Measurements from ENCODE around the gene SWT1. TPM values are rescaled to one million over a fixed set of nuclear protein-coding genes. Genes with fewer than 3 reads are reported as not detected.

Gene SWT1
- total RNA-seq, 3 donors from 2014 or later: 5.4 to 7.7 (median 5.7) TPM

DNA sequence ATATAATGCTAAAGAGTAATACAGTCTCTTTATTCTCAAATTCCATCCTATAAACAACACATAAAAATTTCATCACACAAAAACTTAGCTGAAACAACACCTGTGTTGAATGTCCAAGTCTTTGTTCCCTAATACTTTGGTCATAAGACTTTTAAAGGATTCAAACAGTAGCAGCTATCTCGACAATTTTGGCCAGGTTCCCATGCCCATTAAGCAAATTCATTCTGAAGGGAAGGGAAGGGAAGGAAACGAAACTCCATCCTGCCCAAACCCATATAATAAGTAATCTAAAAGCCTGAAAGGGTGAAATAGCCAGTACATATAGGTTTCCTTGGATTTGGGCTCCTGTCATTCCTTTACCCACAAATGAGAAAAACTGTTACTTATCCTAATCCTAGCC lies 152.6 kb downstream of the SWT1 start:
- no peak for ATAC-seq
- TF ChIP-seq, protein P1, sequence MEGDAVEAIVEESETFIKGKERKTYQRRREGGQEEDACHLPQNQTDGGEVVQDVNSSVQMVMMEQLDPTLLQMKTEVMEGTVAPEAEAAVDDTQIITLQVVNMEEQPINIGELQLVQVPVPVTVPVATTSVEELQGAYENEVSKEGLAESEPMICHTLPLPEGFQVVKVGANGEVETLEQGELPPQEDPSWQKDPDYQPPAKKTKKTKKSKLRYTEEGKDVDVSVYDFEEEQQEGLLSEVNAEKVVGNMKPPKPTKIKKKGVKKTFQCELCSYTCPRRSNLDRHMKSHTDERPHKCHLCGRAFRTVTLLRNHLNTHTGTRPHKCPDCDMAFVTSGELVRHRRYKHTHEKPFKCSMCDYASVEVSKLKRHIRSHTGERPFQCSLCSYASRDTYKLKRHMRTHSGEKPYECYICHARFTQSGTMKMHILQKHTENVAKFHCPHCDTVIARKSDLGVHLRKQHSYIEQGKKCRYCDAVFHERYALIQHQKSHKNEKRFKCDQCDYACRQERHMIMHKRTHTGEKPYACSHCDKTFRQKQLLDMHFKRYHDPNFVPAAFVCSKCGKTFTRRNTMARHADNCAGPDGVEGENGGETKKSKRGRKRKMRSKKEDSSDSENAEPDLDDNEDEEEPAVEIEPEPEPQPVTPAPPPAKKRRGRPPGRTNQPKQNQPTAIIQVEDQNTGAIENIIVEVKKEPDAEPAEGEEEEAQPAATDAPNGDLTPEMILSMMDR (IDR thresholded peaks at IDR 0.05): no peak
- H3K4me1 ChIP-seq (ENCODE audit: low read depth): peaks cover 23% of the 10 kb centered on the region

DNA sequence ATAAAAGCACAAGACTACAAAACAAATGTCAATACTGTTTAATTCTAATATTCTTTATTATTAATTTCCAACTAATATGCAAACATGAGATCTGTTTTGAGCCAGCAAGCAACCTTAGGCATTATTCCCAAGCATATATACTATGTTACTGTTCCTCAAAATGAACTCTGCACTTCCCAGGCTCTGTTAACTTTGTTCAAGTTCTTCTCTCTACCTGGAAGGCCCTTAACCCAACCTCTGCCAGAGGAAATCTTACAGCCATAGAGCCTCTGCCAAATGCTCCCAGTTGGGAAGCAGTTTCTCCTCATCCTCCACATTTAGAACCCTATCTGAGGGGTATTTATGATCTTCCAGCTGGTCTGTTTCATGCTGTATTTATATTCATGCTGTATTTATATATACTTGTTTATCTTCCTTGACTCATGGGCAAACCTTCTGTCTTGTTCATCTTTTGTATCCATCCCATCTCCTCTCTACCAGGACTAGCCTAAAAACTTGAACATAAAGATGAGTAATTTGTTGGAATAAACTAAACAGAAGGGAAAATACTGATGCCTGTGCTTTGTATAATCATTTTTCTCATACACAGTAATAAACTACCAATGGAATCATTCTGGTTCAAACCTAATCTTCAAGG lies 154.7 kb downstream of the SWT1 start:
- Histone ChIP-seq H3K4me1 (ENCODE audit: low read depth) (peaks cover 23% of the 10 kb centered on the region), H3K4me3 (no peak overlapping the region), H3K9me3 (no peaks in the 10 kb centered on the region), H3K36me3 (ENCODE audit: low read depth) (no peaks in the 10 kb centered on the region)
- DNase-seq: no peak
- TF ChIP-seq, protein P1 (IDR thresholded peaks at IDR 0.05): no peak
- ATAC-seq: no peak
- intact Hi-C loops (cut with DNase I, micrococcal nuclease): loop anchor here in 1 of 2 donors (10.0 kb wide), 1 partner anchor 373 kb away; no protein-coding TSS in a partner anchor

More for the DNA sequence above, 152.6 kb downstream of the SWT1 start:
- intact Hi-C loops (cut with DNase I, micrococcal nuclease): no loop called here
- peaks cover 6% of the 10 kb centered on the region for H3K36me3 ChIP-seq (ENCODE audit: low read depth)
- peak in 1 of 3 donors; percentile 32 for DNase-seq
- no peaks in the 10 kb centered on the region for H3K9me3 ChIP-seq
- no peak overlapping the region for H3K4me3 ChIP-seq

DNA sequence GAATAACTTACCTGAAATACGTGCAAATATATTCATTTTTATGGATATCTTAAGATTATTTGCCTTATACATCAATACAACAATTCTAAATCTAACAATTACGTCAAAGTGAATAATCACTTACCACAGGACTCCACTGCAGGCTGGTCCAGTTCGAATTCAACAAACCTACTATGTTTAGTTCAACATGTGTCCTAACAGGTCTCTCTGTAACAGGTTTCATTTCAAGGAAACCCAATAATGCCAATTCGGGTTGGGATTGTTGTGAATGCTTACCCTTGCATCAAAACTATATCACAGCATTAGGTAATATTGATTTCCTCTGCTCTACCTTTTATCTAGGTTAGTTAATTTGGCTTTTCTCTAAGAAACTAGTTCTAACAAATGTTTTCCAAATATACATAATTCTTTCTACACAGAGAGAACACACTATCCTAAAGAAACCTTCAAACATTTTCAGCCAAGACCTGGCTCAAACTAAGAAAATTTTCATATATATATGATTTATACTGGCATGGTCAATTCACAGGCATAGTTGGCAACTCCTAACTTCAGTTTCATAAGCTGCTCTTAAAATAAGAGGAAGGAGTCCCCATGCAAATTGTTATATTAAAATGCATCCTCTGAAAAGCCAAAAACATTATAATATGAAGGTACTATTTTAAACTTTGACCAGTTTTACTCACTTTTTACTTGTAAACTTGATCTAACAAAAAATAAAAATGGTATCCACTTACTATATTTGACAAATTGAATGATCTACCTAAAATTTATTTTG lies 155.6 kb downstream of the SWT1 start:
- intact Hi-C loops (cut with DNase I, micrococcal nuclease): loop anchor here in 1 of 2 donors (10.0 kb wide), 1 partner anchor 372 kb away; no protein-coding TSS in a partner anchor
- Histone ChIP-seq H3K4me3 (no peak overlapping the region), H3K4me1 (ENCODE audit: low read depth) (peaks cover 23% of the 10 kb centered on the region), H3K36me3 (ENCODE audit: low read depth) (no peaks in the 10 kb centered on the region), H3K9me3 (no peaks in the 10 kb centered on the region)
- no peak for ATAC-seq
- TF ChIP-seq, protein P1 (IDR thresholded peaks at IDR 0.05): no peak
- DNase-seq: no peak

DNA sequence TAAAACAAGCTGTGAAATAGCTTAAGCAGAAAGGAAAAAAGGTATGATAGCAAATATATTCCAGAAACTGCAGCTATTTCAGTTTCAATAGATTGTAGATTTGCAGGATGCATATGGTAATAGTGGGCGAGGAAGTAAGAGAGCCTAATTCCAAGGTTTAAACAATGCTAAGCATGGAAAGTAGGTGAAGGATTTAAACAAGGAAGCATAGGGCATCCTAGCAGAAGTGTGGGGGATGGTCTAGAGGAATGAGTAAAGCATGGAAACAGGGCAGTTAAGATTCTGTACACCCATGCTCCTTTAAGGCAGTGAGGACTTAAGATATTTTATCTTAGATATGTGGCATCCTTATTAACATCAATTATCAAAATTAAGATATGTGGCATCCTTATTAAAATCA lies 157.4 kb downstream of the SWT1 start:
- no peaks in the 10 kb centered on the region for H3K36me3 ChIP-seq (ENCODE audit: low read depth)
- ATAC-seq (no peak), DNase-seq (peak in 1 of 3 donors; percentile 43)
- no peaks in the 10 kb centered on the region for H3K9me3 ChIP-seq
- intact Hi-C loops (cut with DNase I, micrococcal nuclease): loop anchor here in 1 of 2 donors (10.0 kb wide), 1 partner anchor 370 kb away; no protein-coding TSS in a partner anchor
- TF ChIP-seq, protein P1 (IDR thresholded peaks at IDR 0.05): no peak
- H3K4me3 ChIP-seq: no peak overlapping the region
- H3K4me1 ChIP-seq (ENCODE audit: low read depth): peaks cover 23% of the 10 kb centered on the region

DNA sequence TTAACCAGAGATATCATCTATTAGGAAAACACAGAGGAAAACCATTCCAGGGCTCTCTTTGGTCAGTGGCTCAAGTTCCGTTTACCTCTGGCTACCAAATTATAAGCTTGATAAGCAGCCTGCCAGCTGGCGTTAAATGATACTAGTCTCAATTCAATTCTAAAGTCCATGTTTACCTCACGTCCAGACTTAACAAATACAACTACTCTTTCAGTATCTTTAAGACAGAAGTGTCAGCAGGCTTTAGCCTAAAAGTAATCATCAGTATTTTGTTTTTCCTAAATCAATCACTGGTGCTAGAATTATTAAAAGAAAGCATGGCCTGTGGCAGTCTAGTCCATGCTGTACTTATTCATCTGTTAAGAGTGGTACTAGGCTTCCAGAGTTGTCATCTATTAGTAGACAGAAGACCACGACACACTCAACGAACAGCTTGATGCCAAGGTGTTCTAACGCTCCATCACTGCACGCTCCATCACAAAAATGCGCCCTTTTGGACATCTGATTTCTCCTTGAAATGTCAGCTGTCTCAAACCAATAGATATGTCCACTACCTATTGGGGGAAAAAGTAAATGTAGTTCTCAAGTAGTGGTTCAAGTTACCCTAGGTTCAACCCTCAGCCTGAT lies 158.6 kb downstream of the SWT1 start:
- TF ChIP-seq, protein P1 (IDR thresholded peaks at IDR 0.05): no peak
- intact Hi-C loops (cut with DNase I, micrococcal nuclease): loop anchor here in 1 of 2 donors (10.0 kb wide), 1 partner anchor 369 kb away; no protein-coding TSS in a partner anchor
- ATAC-seq (peak; percentile 13), DNase-seq (peak in 1 of 3 donors; percentile 80)
- no peaks in the 10 kb centered on the region for H3K36me3 ChIP-seq (ENCODE audit: low read depth)
- peaks cover 23% of the 10 kb centered on the region for H3K4me1 ChIP-seq (ENCODE audit: low read depth)
- H3K9me3 ChIP-seq: no peaks in the 10 kb centered on the region
- H3K4me3 ChIP-seq: peak overlapping the region; percentile 93
